Endothelial cell of umbilical vein (primary cell): ENCODE results near the gene MEGF11. TPM values are rescaled to one million over a fixed set of nuclear protein-coding genes. Genes with fewer than 3 reads are reported as not detected.

ENCODE experiments used
- BruUV-seq: library from RNA; stranded (reverse); fragments of 400-500 nt; replicated peaks from 2 replicates; lab custom pipeline; 2021; lab: Mats Ljungman, UMichigan
- CTCF ChIA-PET: fragments of 300-600, 350-600 bp; sonication (Branson Sonifier 250); formaldehyde crosslinking; loops from one replicate; lab custom pipeline; 2021; ENCODE audit warnings: antibody characterized with exemption, inconsistent platforms; lab: Charles Lee
- POLR2A ChIA-PET: fragments of 300-600, 350-600 bp; sonication (Branson Sonifier 250); formaldehyde crosslinking; loops from one replicate; lab custom pipeline; 2021; ENCODE audit warnings: antibody characterized with exemption, inconsistent platforms; lab: Charles Lee
- DNase-seq: peaks from one replicate; pipeline ENCODE4 v3.0.0-alpha.2; 2011; ENCODE audit warnings: low read depth, low spot score
- FAIRE-seq: peaks from 2 replicates; lab custom pipeline; 2011; peaks lifted over from hg19 to GRCh38; lab: Jason Lieb, UNC
- H2AFZ ChIP-seq: 2 replicates; pipeline ENCODE4 v1.6.0; 2012; ENCODE audit warnings: low read depth, low read length, control low read depth, inconsistent platforms
- H3K27ac ChIP-seq: 2 replicates; pipeline ENCODE4 v1.5.1; 2011; ENCODE audit warnings: low read depth, mild to moderate bottlenecking, control low read depth, low read length, moderate library complexity; ENCODE audit not compliant: insufficient read depth
- H3K27me3 ChIP-seq, 2 experiments: 2 replicates each; pipeline versions ENCODE4 v1.6.0 to v1.6.1; 2011; ENCODE audit warnings: low read length in 2 of 2, mixed read lengths in 1 of 2; ENCODE audit not compliant: control insufficient read depth in 2 of 2, insufficient read depth in 2 of 2
- H3K36me3 ChIP-seq, 2 experiments: 2 replicates in 1 of 2; 3 replicates in 1 of 2; pipeline ENCODE4 v1.5.1; 2011; ENCODE audit warnings: low read length in 2 of 2, mild to moderate bottlenecking in 1 of 2, moderate library complexity in 1 of 2; ENCODE audit not compliant: control insufficient read depth in 2 of 2, insufficient read depth in 2 of 2; ENCODE audit errors: extremely low read depth in 1 of 2
- H3K4me1 ChIP-seq: 3 replicates; pipeline ENCODE4 v1.5.1; 2011; ENCODE audit warnings: mild to moderate bottlenecking, low read length; ENCODE audit not compliant: control insufficient read depth, insufficient read depth; ENCODE audit errors: extremely low read depth
- H3K4me2 ChIP-seq: 2 replicates; pipeline ENCODE4 v1.6.1; 2011; ENCODE audit warnings: low read length, control low read depth, mixed read lengths; ENCODE audit not compliant: insufficient read depth
- H3K4me3 ChIP-seq, 3 experiments: fragments of 200-600 bp in 1 of 3; sonication (generic), shearing (Covaris generic) in 1 of 3; replicated peaks in 1 of 3; 2 replicates each; pipeline ENCODE4 v1.5.1; 2011 to 2016; ENCODE audit warnings: control low read depth in 3 of 3, low read length in 3 of 3, mild to moderate bottlenecking in 2 of 3, inconsistent platforms in 1 of 3, low read depth in 1 of 3, moderate library complexity in 1 of 3; ENCODE audit not compliant: insufficient read depth in 1 of 3
- H3K79me2 ChIP-seq: 2 replicates; pipeline ENCODE4 v1.6.0; 2012; ENCODE audit warnings: low read length, inconsistent platforms; ENCODE audit not compliant: control insufficient read depth, insufficient read depth
- H3K9ac ChIP-seq: replicated peaks from 2 replicates; pipeline ENCODE3; 2011; ENCODE audit warnings: low read length, control low read depth; ENCODE audit not compliant: insufficient read depth; ENCODE audit errors: extremely low read depth
- H3K9me1 ChIP-seq: replicated peaks from 3 replicates; pipeline ENCODE4 v1.6.0; 2011; ENCODE audit warnings: mild to moderate bottlenecking, low read length; ENCODE audit not compliant: control insufficient read depth, insufficient read depth; ENCODE audit errors: extremely low read depth
- H3K9me3 ChIP-seq: replicated peaks from 2 replicates; pipeline ENCODE4 v1.5.1; 2012; ENCODE audit warnings: low read length, inconsistent platforms; ENCODE audit not compliant: control insufficient read depth, insufficient read depth
- H4K20me1 ChIP-seq: replicated peaks from 2 replicates; pipeline ENCODE3; 2011; ENCODE audit warnings: mild to moderate bottlenecking, low read length; ENCODE audit not compliant: control insufficient read depth, insufficient read depth; ENCODE audit errors: extremely low read depth
- CTCF ChIP-seq, 2 donors: IDR thresholded peaks; 1 replicate in 1 of 2; 2 replicates in 1 of 2; pipeline ENCODE4 v1.5.1; 2011; ENCODE audit warnings: low read length in 2 of 2, mild to moderate bottlenecking in 2 of 2, moderate library complexity in 2 of 2, control low read depth in 1 of 2, inconsistent platforms in 1 of 2, low read depth in 1 of 2; ENCODE audit not compliant: insufficient read depth in 1 of 2; ENCODE audit errors: extremely low read depth in 1 of 2
- EZH2 ChIP-seq: IDR thresholded peaks from 2 replicates; pipeline ENCODE4 v1.6.1; 2012; ENCODE audit warnings: borderline replicate concordance, low read depth, mild to moderate bottlenecking, moderate library complexity, low read length, inconsistent platforms; ENCODE audit not compliant: severe bottlenecking
- FOS ChIP-seq: IDR thresholded peaks from 2 replicates; pipeline ENCODE4 v1.6.1; 2011; ENCODE audit warnings: mild to moderate bottlenecking, low read length, moderate library complexity, borderline replicate concordance; ENCODE audit not compliant: insufficient read depth
- GATA2 ChIP-seq: IDR thresholded peaks from 2 replicates; pipeline ENCODE4 v1.7.0; 2011; ENCODE audit warnings: low read depth, mild to moderate bottlenecking, moderate library complexity, mixed read lengths, low read length; ENCODE audit not compliant: insufficient read length, insufficient read depth
- JUN ChIP-seq: IDR thresholded peaks from 2 replicates; pipeline ENCODE4 v1.6.1; 2011; ENCODE audit warnings: borderline replicate concordance, low read depth; ENCODE audit not compliant: insufficient read length, insufficient read depth
- MAX ChIP-seq: IDR thresholded peaks from 2 replicates; pipeline ENCODE4 v1.6.1; 2011; ENCODE audit not compliant: insufficient read depth, insufficient read length
- MYC ChIP-seq: IDR thresholded peaks from one replicate; pipeline ENCODE4 v1.6.1; 2011; ENCODE audit warnings: mild to moderate bottlenecking, low read depth, low read length
- POLR2A ChIP-seq: IDR thresholded peaks from 2 replicates; pipeline ENCODE4 v1.6.1; 2012; ENCODE audit warnings: low read depth, mild to moderate bottlenecking, control low read depth, low read length
- POLR2AphosphoS5 ChIP-seq: IDR thresholded peaks from 2 replicates; pipeline ENCODE4 v1.6.1; 2012; ENCODE audit warnings: low read depth, mild to moderate bottlenecking, control low read depth, low read length, moderate library complexity; ENCODE audit not compliant: insufficient read depth
- dilution Hi-C: fragments of 300-500 bp; cut with MboI; formaldehyde crosslinking; loops from one replicate; pipeline ENCODE4 v1.15.0; 2019; ENCODE audit warnings: low sequenced_read_pairs; ENCODE audit not compliant: extremely low pct_ligation_motif_present
- intact Hi-C: fragments of 100-400 bp; cut with micrococcal nuclease; formaldehyde crosslinking; loops from one replicate; pipeline ENCODE4 v1.10.0; 2022
- polyA plus RNA-seq, 4 experiments: library from polyadenylated mRNA; depleted of rRNA in 3 of 4; stranded (reverse) in 3 of 4; unstranded in 1 of 4; fragments of >200 nt; gene quantifications; 2 replicates each; pipeline versions ENCODE4 v1.2.1 to v1.2.3, GENCODE V29; 2011 to 2012; ENCODE audit warnings: missing spikeins in 1 of 4
- total RNA-seq: library from RNA; stranded (reverse); gene quantifications from 2 replicates; pipeline ENCODE4 v1.2.3, GENCODE V29; 2021

Gene MEGF11
- total and polyA plus RNA-seq, 2 donors (not counting 3 experiments of a cell fraction or from before 2014, with no cell fraction given): not detected

- intact Hi-C loops (no loop called here), dilution Hi-C loops (no loop called here)
- CTCF ChIA-PET: interaction anchor here (1.6 kb wide), 1 partner anchor 26 kb away, joined by 4 read pairs; no protein-coding TSS in a partner anchor
- Histone ChIP-seq H3K9me3 (no peaks in the 10 kb centered on the region), H2AFZ (no peak overlapping the region), H4K20me1 (no peaks in the 10 kb centered on the region), H3K4me2 (no peak overlapping the region), H3K79me2 (no peaks in the 10 kb centered on the region), H3K4me1 (no peaks in the 10 kb centered on the region), H3K4me3 (no peak overlapping the region), H3K36me3 (no peaks in the 10 kb centered on the region), H3K9me1 (no peaks in the 10 kb centered on the region), H3K27ac (no peak overlapping the region), H3K9ac (no peak overlapping the region), H3K27me3 (peaks cover 0 to 3% of the 10 kb centered on the region in 2 experiments)
- no peak for TF ChIP-seq POLR2A
- TF ChIP-seq JUN: no peak
- no peak for TF ChIP-seq EZH2
- TF ChIP-seq MAX: no peak
- no peak for TF ChIP-seq POLR2AphosphoS5
- TF ChIP-seq MYC: no peak
- DNase-seq (peak; percentile 46), FAIRE-seq (peak; percentile 63)
- POLR2A ChIA-PET: interaction anchor here (0.6 kb wide), 1 partner anchor 26 kb away, joined by 7 read pairs; no protein-coding TSS in a partner anchor
- no TSS peak for BruUV-seq
These were observed 301.0 kb downstream of the MEGF11 start for GRCh38 chr15:65952391-65953053.

GRCh38 chr15:65951007-65951406 lies 302.5 kb downstream of the MEGF11 start:
- ChIA-PET POLR2A (no interaction called here), CTCF (interaction anchor here (0.7 kb wide), 1 partner anchor 11 kb away, joined by 3 read pairs; no protein-coding TSS in a partner anchor)
- H3K9me3 ChIP-seq: no peaks in the 10 kb centered on the region
- H3K9me1 ChIP-seq: no peaks in the 10 kb centered on the region
- dilution Hi-C loops: no loop called here
- H3K27ac ChIP-seq: no peak overlapping the region
- no peaks in the 10 kb centered on the region for H3K4me1 ChIP-seq
- no peak overlapping the region for H3K9ac ChIP-seq
- no TSS peak for BruUV-seq
- H3K79me2 ChIP-seq: no peaks in the 10 kb centered on the region
- no peak for FAIRE-seq
- no peak overlapping the region for H2AFZ ChIP-seq
- H3K36me3 ChIP-seq: no peaks in the 10 kb centered on the region
- no peak for DNase-seq
- H4K20me1 ChIP-seq: no peaks in the 10 kb centered on the region
- H3K27me3 ChIP-seq: peaks cover 0 to 3% of the 10 kb centered on the region in 2 experiments
- no peak overlapping the region for H3K4me3 ChIP-seq
- TF ChIP-seq MYC (no peak), MAX (no peak), EZH2 (no peak), FOS (no peak), POLR2A (no peak), JUN (no peak), GATA2 (no peak), CTCF (IDR thresholded peaks at IDR 0.05; ENCODE audit: extremely low read depth in 1 of 2, insufficient read depth in 1 of 2, low read depth in 1 of 2, low read length in 2 of 2) (no peak), POLR2AphosphoS5 (no peak)
- intact Hi-C loops: no loop called here
- H3K4me2 ChIP-seq: no peak overlapping the region
